Measurements from ENCODE around the gene CDS1.

DNA sequence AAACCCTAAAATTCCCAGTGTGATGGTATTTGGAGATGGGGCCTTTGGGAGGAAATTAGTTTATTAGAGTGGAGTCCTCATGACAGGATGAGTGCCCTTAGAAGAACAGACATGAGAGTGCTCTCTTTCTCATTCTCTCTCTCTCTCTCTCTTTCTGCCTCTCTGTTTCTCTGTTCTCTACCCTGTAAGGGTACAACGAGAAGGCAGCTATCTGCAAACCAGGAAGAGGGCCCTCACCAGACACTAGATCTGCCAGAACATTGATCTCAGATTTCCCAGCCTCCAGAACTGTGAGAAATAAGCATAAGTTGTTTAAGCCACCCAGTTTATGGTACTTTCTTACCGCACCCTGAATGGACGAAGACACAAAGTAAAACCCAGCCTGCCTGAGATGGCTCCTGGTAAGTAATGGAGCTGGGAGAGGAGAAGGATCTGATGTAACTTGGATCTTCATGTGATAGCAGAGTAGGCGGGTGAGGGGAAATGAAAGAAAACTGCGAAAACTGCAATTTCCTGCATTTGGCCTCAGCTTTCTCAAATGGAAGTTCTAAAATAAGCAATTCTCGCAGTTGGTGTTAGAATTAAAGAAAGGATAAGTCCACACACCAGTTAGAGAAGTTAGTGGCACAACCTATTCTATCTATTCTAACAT lies 8.7 kb upstream of the CDS1 start:
- TF ChIP-seq POLR2AphosphoS5 (IDR thresholded peaks at IDR 0.05; ENCODE audit: low read depth) (no peak), CTCF (IDR thresholded peaks at IDR 0.05; ENCODE audit: insufficient read depth, low read length) (no peak), REST (IDR thresholded peaks at IDR 0.05; ENCODE audit: insufficient replicate concordance, low read depth) (no peak), SPI1 (IDR thresholded peaks at IDR 0.05; ENCODE audit: borderline replicate concordance, low read depth) (no peak)

All from HL-60 (cell line).